Breast epithelium (tissue), 4 donors: ENCODE measurements around the gene HIPK2. TPM values are rescaled to one million over a fixed set of nuclear protein-coding genes. Genes with fewer than 3 reads are reported as not detected.

Experiments
- DNase-seq, 2 donors: peaks; one replicate each; pipeline ENCODE4 v3.0.0-alpha.2; 2019; ENCODE audit warnings: low spot score in 2 of 2
- H3K27ac ChIP-seq, 2 donors: fragments of 200-600 bp; sonication (generic) in 1 of 2; one replicate each; pipeline ENCODE4 v1.5.1; 2016 to 2019; ENCODE audit warnings: mild to moderate bottlenecking in 1 of 2
- H3K27me3 ChIP-seq, 2 donors: fragments of 200-600 bp; sonication (generic) in 1 of 2; one replicate each; pipeline versions ENCODE4 v1.5.1 to v1.6.0; 2017 to 2019; ENCODE audit warnings: control low read depth in 1 of 2, mild to moderate bottlenecking in 1 of 2
- H3K36me3 ChIP-seq: fragments of 200-600 bp; one replicate; pipeline ENCODE4 v1.5.1; 2019
- H3K4me1 ChIP-seq, 2 donors: fragments of 200-600 bp; sonication (generic); one replicate each; pipeline ENCODE4 v1.5.1; 2016 to 2019; ENCODE audit warnings: control low read depth in 1 of 2
- H3K4me3 ChIP-seq, 3 donors: fragments of 200-600 bp; sonication (generic); 1 replicate in 2 of 3; 2 replicates in 1 of 3; pipeline ENCODE4 v1.5.1; 2016 to 2019; ENCODE audit warnings: mild to moderate bottlenecking in 3 of 3, moderate library complexity in 2 of 3
- H3K9me3 ChIP-seq, 2 donors: fragments of 200-600 bp; sonication (generic) in 1 of 2; one replicate each; pipeline ENCODE4 v1.5.1; 2016 to 2019; ENCODE audit warnings: control low read depth in 1 of 2
- POLR2A ChIP-seq: fragments of 450-650 bp; IDR thresholded peaks from one replicate; pipeline ENCODE4 v1.6.1; 2016; ENCODE audit warnings: antibody characterized with exemption, mild to moderate bottlenecking, moderate library complexity
- POLR2AphosphoS5 ChIP-seq, 3 donors: sonication (generic); formaldehyde crosslinking; IDR thresholded peaks; one replicate each; pipeline ENCODE4 v1.6.1; 2017; ENCODE audit warnings: antibody characterized with exemption in 3 of 3
- intact Hi-C: fragments of 100-400 bp; cut with DNase I; formaldehyde crosslinking; loops from one replicate; pipeline ENCODE4 v1.15.1; 2023; ENCODE audit warnings: low total_unique reads
- total RNA-seq, 3 donors: library from RNA; depleted of rRNA; stranded (reverse); fragments of >200 nt; gene quantifications; one replicate each; pipeline ENCODE4 v1.1.0, GENCODE V29; 2016
- TF ChIP-seq, protein P1 (sequence below), 3 donors: fragments of 450-650 bp; IDR thresholded peaks; one replicate each; pipeline ENCODE4 v1.5.1; 2016 to 2017; ENCODE audit warnings: antibody characterized with exemption in 3 of 3, mild to moderate bottlenecking in 3 of 3, moderate library complexity in 3 of 3

The HIPK2 gene
- 10 to 100 TPM; 26.4 to 31.8 (median 31.1) TPM for total RNA-seq

DNA sequence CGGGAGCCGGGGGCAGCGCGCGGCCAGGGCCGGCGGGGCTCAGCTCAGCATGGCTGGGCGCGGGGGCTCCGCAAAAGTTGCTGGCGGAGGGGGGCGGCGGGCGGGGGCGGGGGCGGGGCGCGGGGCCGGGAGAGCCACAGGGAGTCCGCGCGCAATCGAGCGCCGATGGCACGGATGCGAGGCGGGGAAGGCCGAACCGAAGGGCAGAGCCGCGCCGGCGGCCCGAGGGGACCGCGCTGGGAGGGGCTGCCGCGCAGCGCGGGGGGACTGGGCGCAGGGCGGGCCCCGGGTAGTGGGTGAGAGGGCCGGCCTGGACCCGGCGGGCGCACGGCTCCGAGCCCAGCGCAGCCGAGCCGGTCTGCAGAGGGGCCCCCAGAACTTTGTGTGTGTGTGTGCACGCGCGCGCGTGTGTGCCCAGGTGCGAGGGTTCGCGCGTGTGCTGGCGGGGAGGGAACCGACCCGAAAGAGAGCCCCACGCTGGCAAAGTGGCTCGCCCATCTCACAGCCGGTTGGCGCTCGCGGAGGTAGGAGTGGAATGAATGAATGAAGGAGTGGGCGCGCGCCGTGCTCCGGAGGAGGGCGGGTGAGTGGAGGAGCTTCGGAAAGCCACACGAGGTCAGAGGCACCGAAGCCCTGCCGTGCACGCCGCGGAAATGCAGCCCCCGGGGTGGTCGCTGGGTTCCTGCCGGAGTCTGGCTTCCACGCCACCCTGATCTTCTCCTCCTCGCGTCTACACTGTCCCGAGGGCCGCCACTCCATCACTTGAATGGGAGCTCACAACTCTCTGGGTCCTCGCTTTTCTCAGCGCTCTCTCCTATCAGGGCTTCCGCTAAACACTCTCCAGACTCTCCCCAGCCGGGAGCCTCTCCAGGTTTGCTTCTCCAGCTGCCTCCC, at the start of gene HIPK2:
Gene HIPK2, minus strand, starts transcription at position 51 of the 894 bp plus-strand sequence. CDS start 375 bp downstream, outside the sequence.
- intact Hi-C loops, result loop anchor here (1.0 kb wide), 1 partner anchor 128 kb away; no protein-coding TSS in a partner anchor
- TF ChIP-seq POLR2AphosphoS5 (IDR thresholded peaks at IDR 0.05) (no peak), POLR2A (no peak)
- TF ChIP-seq, protein P1, sequence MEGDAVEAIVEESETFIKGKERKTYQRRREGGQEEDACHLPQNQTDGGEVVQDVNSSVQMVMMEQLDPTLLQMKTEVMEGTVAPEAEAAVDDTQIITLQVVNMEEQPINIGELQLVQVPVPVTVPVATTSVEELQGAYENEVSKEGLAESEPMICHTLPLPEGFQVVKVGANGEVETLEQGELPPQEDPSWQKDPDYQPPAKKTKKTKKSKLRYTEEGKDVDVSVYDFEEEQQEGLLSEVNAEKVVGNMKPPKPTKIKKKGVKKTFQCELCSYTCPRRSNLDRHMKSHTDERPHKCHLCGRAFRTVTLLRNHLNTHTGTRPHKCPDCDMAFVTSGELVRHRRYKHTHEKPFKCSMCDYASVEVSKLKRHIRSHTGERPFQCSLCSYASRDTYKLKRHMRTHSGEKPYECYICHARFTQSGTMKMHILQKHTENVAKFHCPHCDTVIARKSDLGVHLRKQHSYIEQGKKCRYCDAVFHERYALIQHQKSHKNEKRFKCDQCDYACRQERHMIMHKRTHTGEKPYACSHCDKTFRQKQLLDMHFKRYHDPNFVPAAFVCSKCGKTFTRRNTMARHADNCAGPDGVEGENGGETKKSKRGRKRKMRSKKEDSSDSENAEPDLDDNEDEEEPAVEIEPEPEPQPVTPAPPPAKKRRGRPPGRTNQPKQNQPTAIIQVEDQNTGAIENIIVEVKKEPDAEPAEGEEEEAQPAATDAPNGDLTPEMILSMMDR (IDR thresholded peaks at IDR 0.05), result no peak
- Histone ChIP-seq H3K36me3 (no peaks in the 10 kb centered on the region), H3K4me1 (peaks cover 0 to 7% of the 10 kb centered on the region in 2 donors), H3K9me3 (no peaks in the 10 kb centered on the region), H3K27me3 (no peaks in the 10 kb centered on the region), H3K27ac (peak within 1 kb of the TSS; percentile 96 to 99), H3K4me3 (peak within 1 kb of the TSS; percentile 84 to 89 (median 84))
- peak; percentile 51 to 69 for DNase-seq

DNA sequence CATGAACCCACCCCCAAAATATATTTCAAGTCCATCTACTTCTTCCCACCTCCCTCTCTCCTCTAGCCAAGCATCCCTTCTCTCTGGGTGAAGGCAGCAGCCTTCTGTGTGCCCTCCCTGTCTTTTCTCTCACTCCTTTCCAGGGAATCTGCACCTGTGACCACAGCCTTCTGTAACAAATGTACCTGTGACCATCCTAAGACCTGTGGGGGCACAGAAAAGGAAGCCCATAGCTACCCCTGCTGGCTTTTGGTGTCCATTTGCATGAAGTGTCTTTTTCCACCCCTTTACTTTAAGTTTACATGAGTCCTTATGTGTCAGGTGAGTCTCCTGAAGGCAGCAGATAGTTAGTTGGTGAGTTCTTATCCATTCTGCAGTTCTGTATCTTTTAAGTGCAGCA, 49.2 kb upstream of the HIPK2 start:
- Histone ChIP-seq H3K4me1 (no peaks in the 10 kb centered on the region), H3K27me3 (peaks cover 0 to 4% of the 10 kb centered on the region in 2 donors), H3K4me3 (no peak overlapping the region), H3K36me3 (no peaks in the 10 kb centered on the region), H3K9me3 (no peaks in the 10 kb centered on the region), H3K27ac (no peak overlapping the region)
- TF ChIP-seq, protein P1 (IDR thresholded peaks at IDR 0.05), result no peak
- no peak for TF ChIP-seq POLR2AphosphoS5 (IDR thresholded peaks at IDR 0.05)
- TF ChIP-seq POLR2A, result no peak
- intact Hi-C loops, result no loop called here
- no peak for DNase-seq

DNA sequence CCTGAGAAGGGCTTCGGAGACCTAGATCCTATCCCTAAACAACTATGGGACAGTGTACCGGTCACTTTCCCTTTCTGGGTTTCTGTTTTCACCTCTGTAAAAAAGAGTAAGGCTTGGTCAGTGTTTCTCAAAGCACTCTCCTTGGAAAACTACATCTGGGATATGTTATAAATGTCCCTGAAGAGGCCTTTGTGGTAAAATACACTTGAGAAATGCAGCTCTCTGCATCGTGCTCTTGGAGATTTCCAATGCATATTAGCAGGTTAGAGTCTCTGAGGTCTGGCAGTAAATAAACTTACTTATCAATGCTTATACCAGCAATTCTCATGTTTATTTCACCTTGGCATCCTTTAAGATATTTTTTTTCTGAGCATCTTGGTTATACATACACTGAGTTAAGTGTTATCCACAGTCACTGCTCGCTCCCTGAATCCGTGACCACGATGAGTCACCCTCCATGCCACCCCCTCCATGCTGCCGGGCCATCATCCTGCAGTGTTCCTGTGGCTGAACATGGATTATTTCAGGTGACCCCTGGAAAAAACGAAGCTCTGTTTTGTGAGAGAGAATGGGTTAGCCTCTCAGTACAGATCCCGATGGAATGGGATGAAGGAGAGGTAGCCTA, 48.0 kb upstream of the HIPK2 start:
- intact Hi-C loops, result no loop called here
- peaks cover 0 to 4% of the 10 kb centered on the region in 2 donors for H3K27me3 ChIP-seq
- H3K4me1 ChIP-seq, result no peaks in the 10 kb centered on the region
- no peak overlapping the region for H3K27ac ChIP-seq
- H3K36me3 ChIP-seq, result no peaks in the 10 kb centered on the region
- no peaks in the 10 kb centered on the region for H3K9me3 ChIP-seq
- no peak overlapping the region for H3K4me3 ChIP-seq
- no peak for DNase-seq
- no peak for TF ChIP-seq POLR2A
- TF ChIP-seq POLR2AphosphoS5 (IDR thresholded peaks at IDR 0.05), result no peak
- TF ChIP-seq, protein P1 (IDR thresholded peaks at IDR 0.05), result no peak

DNA sequence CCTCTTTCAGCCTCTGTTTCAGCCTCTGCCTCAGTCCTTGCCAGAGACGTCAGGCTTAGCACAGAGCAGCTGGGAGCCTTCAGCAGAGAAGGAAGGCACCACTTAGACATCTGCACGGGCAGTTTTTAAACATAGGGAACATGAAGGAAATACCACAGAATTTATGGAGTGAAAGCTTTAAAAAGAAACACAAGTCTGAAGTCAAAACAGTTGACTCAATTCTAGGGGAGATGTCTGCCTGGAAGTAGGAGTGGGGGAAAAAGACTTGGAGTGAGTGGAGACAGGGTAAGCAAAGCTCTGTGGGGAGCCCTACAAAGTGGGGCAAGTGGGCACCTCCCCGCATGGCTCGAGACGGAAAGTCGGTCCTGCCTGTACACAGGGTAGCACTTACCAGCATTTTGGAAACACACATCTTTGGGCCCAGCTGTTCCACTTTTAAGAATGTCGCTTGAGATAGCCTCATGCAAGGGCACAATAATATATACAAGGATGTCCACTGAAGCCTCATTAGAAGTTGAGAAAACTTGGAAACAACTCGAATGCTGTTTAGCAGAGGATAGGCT, 46.2 kb upstream of the HIPK2 start:
- no peaks in the 10 kb centered on the region for H3K9me3 ChIP-seq
- H3K36me3 ChIP-seq, result no peaks in the 10 kb centered on the region
- no peak for DNase-seq
- TF ChIP-seq POLR2AphosphoS5 (IDR thresholded peaks at IDR 0.05) (no peak), POLR2A (no peak)
- TF ChIP-seq, protein P1 (IDR thresholded peaks at IDR 0.05), result no peak
- H3K4me1 ChIP-seq, result no peaks in the 10 kb centered on the region
- intact Hi-C loops, result loop anchor here (5.0 kb wide), 1 partner anchor 1573 kb away; no protein-coding TSS in a partner anchor
- no peak overlapping the region for H3K4me3 ChIP-seq
- H3K27me3 ChIP-seq, result peaks cover 0 to 4% of the 10 kb centered on the region in 2 donors
- H3K27ac ChIP-seq, result no peak overlapping the region
